A549 (cell line): ENCODE measurements around the gene CSMD2. TPM values are rescaled to one million over a fixed set of nuclear protein-coding genes. Genes with fewer than 3 reads are reported as not detected.

Experiments used
- ATAC-seq, 2 experiments: fragments of 200-7000 bp in 1 of 2; fragments of >200 bp in 1 of 2; cut with Nextera tagmentation in 1 of 2; cut with Tn5 transposase in 1 of 2; 3 replicates each; pipeline versions ENCODE4 v1.8.0 to v1.9.1; 2018 to 2020; ENCODE audit warnings: mild to moderate bottlenecking in 1 of 2, moderate library complexity in 1 of 2
- CTCF ChIA-PET: fragments of 300-600 bp; sonication (Branson Sonifier 250); formaldehyde crosslinking; extraction: SDS; loops from one replicate; lab custom pipeline; 2021; ENCODE audit warnings: antibody characterized with exemption, inconsistent platforms; lab: Yijun Ruan, JAX
- POLR2A ChIA-PET: fragments of 350-600 bp; formaldehyde crosslinking; extraction: SDS; loops from one replicate; lab custom pipeline; 2021; ENCODE audit warnings: antibody characterized with exemption, inconsistent platforms; lab: Yijun Ruan, JAX
- DNase-seq, 2 experiments: peaks; one replicate each; pipeline versions ENCODE4 v3.0.0 to v3.0.0-alpha.2; 2011 to 2016; ENCODE audit warnings: low read depth in 1 of 2, low spot score in 1 of 2
- FAIRE-seq: peaks from 2 replicates; lab custom pipeline; 2011; peaks lifted over from hg19 to GRCh38; lab: Jason Lieb, UNC
- H3K27ac ChIP-seq, 2 experiments: fragments of >200 bp; sonication (Bioruptor Twin); formaldehyde crosslinking; 3 replicates each; pipeline ENCODE4 v1.5.1; 2016 to 2017
- H3K4me1 ChIP-seq: fragments of >200 bp; sonication (Bioruptor Twin); formaldehyde crosslinking; 3 replicates; pipeline ENCODE4 v1.6.1; 2016
- H3K4me2 ChIP-seq: fragments of >200 bp; sonication (Bioruptor Twin); formaldehyde crosslinking; 3 replicates; pipeline ENCODE4 v1.6.1; 2016
- H3K4me3 ChIP-seq: fragments of >200 bp; sonication (Bioruptor Twin); formaldehyde crosslinking; 3 replicates; pipeline ENCODE4 v1.5.1; 2016
- H3K9me3 ChIP-seq: fragments of >200 bp; sonication (Bioruptor Twin); formaldehyde crosslinking; 3 replicates; pipeline ENCODE4 v1.6.1; 2016
- CEBPB ChIP-seq, 2 experiments: fragments of >200 bp in 1 of 2; sonication (Bioruptor Twin) in 1 of 2; formaldehyde crosslinking in 1 of 2; IDR thresholded peaks; 2 replicates each; pipeline ENCODE4 v1.6.1; 2012 to 2016
- CHD4 ChIP-seq: fragments of 200-600 bp; sonication (generic); IDR thresholded peaks from 2 replicates; pipeline ENCODE4 v1.6.1; 2016; ENCODE audit warnings: antibody characterized with exemption, mild to moderate bottlenecking, borderline replicate concordance
- CTCF ChIP-seq: fragments of >200 bp; sonication (Bioruptor Twin); formaldehyde crosslinking; IDR thresholded peaks from 3 replicates; pipeline ENCODE4 v1.5.1; 2016
- EHF ChIP-seq: fragments of 250-450 bp; sonication (Bioruptor Pico); IDR thresholded peaks from 2 replicates; pipeline ENCODE4 v1.5.0; 2020; ENCODE audit warnings: mild to moderate bottlenecking
- ELK1 ChIP-seq: fragments of 150-350 bp; IDR thresholded peaks from 2 replicates; pipeline ENCODE4 v1.6.1; 2014; ENCODE audit warnings: low read depth, mild to moderate bottlenecking, low read length
- EP300 ChIP-seq, 2 experiments: fragments of >200 bp; sonication (Bioruptor Twin); formaldehyde crosslinking; IDR thresholded peaks; 2 replicates in 1 of 2; 3 replicates in 1 of 2; pipeline ENCODE4 v1.6.1; 2016 to 2017
- HEYL ChIP-seq: fragments of 250-450 bp; sonication (Bioruptor Pico); IDR thresholded peaks from 2 replicates; pipeline ENCODE4 v1.8.0; 2021; ENCODE audit warnings: mild to moderate bottlenecking, moderate library complexity
- MAFK ChIP-seq: fragments of 450-650 bp; IDR thresholded peaks from 2 replicates; pipeline ENCODE4 v1.6.1; 2014; ENCODE audit not compliant: partially characterized antibody
- MAX ChIP-seq: IDR thresholded peaks from 2 replicates; pipeline ENCODE4 v1.6.1; 2012
- MAZ ChIP-seq: fragments of 150-350 bp; IDR thresholded peaks from 2 replicates; pipeline ENCODE4 v1.6.1; 2014; ENCODE audit warnings: antibody characterized with exemption, low read depth, low read length, borderline replicate concordance
- MYC ChIP-seq: IDR thresholded peaks from 2 replicates; pipeline ENCODE4 v1.6.1; 2012; ENCODE audit warnings: mild to moderate bottlenecking, inconsistent platforms, low read length, improper control_type of control experiment, borderline replicate concordance
- NPAS2 ChIP-seq: fragments of 250-450 bp; sonication (Bioruptor Pico); IDR thresholded peaks from 2 replicates; pipeline ENCODE4 v1.8.0; 2022; ENCODE audit warnings: mild to moderate bottlenecking, moderate library complexity, borderline replicate concordance
- NR3C1 ChIP-seq: fragments of >200 bp; sonication (Bioruptor Twin); formaldehyde crosslinking; IDR thresholded peaks from 3 replicates; pipeline ENCODE4 v1.6.1; 2017
- RARB ChIP-seq: fragments of 250-450 bp; sonication (Bioruptor Pico); IDR thresholded peaks from 2 replicates; pipeline ENCODE4 v1.8.0; 2021; ENCODE audit warnings: mild to moderate bottlenecking, moderate library complexity
- SREBF2 ChIP-seq: fragments of 450-650 bp; IDR thresholded peaks from 2 replicates; pipeline ENCODE4 v1.6.1; 2014; ENCODE audit warnings: mild to moderate bottlenecking, moderate library complexity
- TP53 ChIP-seq: fragments of 250-450 bp; sonication (Bioruptor Pico); IDR thresholded peaks from 2 replicates; pipeline ENCODE4 v1.5.0; 2021; ENCODE audit warnings: mild to moderate bottlenecking, moderate library complexity
- WGBS: methylation state at CpG from one replicate; pipeline ENCODE4 v1.1.6; 2017; ENCODE audit errors: missing lambda C conversion rate; 5-methylcytosine and 5-hydroxymethylcytosine counted together
- polyA plus RNA-seq, 4 experiments: library from polyadenylated mRNA; depleted of rRNA in 3 of 4; stranded (reverse); fragments of >200 nt; fragmentation: RNase III in 1 of 4; extraction: RNeasy Plus Mini Kit Qiagen cat#74134 plus additional on column Dnase treatment in 1 of 4; gene quantifications; 2 replicates in 3 of 4; 3 replicates in 1 of 4; pipeline ENCODE4 v1.2.3, GENCODE V29; 2011 to 2017

CSMD2 gene
- polyA plus RNA-seq, 2 of the 4 experiments (the other 2 are of a cell fraction) = not detected

GRCh38 chr1:33573661-33574060 is 591.4 kb downstream of the CSMD2 start:
- CTCF ChIA-PET = no interaction called here
- no peak for FAIRE-seq
- TF ChIP-seq TP53 (CRISPR knock-in tag) = no peak
- TF ChIP-seq EHF = no peak
- no peak for TF ChIP-seq CEBPB (IDR thresholded peaks at IDR 0.05)
- no peak for TF ChIP-seq HEYL
- no peak for TF ChIP-seq ELK1
- no peak for TF ChIP-seq MYC

GRCh38 chr1:33572387-33572786 is 592.6 kb downstream of the CSMD2 start:
- CTCF ChIA-PET = interaction anchor here (0.9 kb wide), 1 partner anchor 8 kb away, joined by 4 read pairs; no protein-coding TSS in a partner anchor

More at GRCh38 chr1:33573661-33574060, 591.4 kb downstream of the CSMD2 start:
- Histone ChIP-seq H3K27ac (no peak overlapping the region), H3K9me3 (no peaks in the 10 kb centered on the region), H3K4me3 (no peak overlapping the region), H3K4me2 (no peak overlapping the region), H3K4me1 (no peaks in the 10 kb centered on the region)
- DNase-seq = no peak
- WGBS = 0% methylated on average over 3 of the region's 3 CpGs
- POLR2A ChIA-PET = no interaction called here
- no peak for ATAC-seq

GRCh38 chr1:33569331-33569730 is 595.7 kb downstream of the CSMD2 start:
- TF ChIP-seq SREBF2 (no peak), RARB (CRISPR knock-in tag) (no peak), CTCF (no peak)
- CTCF ChIA-PET = no interaction called here
- 49% methylated on average over 6 of the region's 7 CpGs for WGBS

More at GRCh38 chr1:33572387-33572786, 592.6 kb downstream of the CSMD2 start:
- H3K4me1 ChIP-seq = no peaks in the 10 kb centered on the region
- ATAC-seq = no peak
- 48% methylated on average over 5 of the region's 5 CpGs for WGBS
- DNase-seq = no peak
- no peak for FAIRE-seq
- no peaks in the 10 kb centered on the region for H3K9me3 ChIP-seq
- no peak overlapping the region for H3K4me2 ChIP-seq
- POLR2A ChIA-PET = no interaction called here
- H3K4me3 ChIP-seq = no peak overlapping the region
- H3K27ac ChIP-seq = no peak overlapping the region
- no peak for TF ChIP-seq EHF
- no peak for TF ChIP-seq NR3C1
- no peak for TF ChIP-seq MAX
- TF ChIP-seq CEBPB (IDR thresholded peaks at IDR 0.05) = no peak

GRCh38 chr1:33563699-33564098 is 601.3 kb downstream of the CSMD2 start:
- ATAC-seq (no peak), FAIRE-seq (no peak), DNase-seq (no peak)
- TF ChIP-seq MAFK = no peak
- TF ChIP-seq CHD4 = no peak
- TF ChIP-seq EP300 (IDR thresholded peaks at IDR 0.05) = no peak
- no peak for TF ChIP-seq CTCF
- no peak for TF ChIP-seq NPAS2 (CRISPR knock-in tag)
- no peak for TF ChIP-seq MAZ
- ChIA-PET POLR2A (no interaction called here), CTCF (interaction anchor here (1.2 kb wide), 1 partner anchor 9 kb away, joined by 4 read pairs; no protein-coding TSS in a partner anchor)
- no peak overlapping the region for H3K27ac ChIP-seq
- no peaks in the 10 kb centered on the region for H3K4me1 ChIP-seq
- H3K4me2 ChIP-seq = no peak overlapping the region
- WGBS = 14% methylated on average over 2 of the region's 2 CpGs
- no peak overlapping the region for H3K4me3 ChIP-seq
- H3K9me3 ChIP-seq = no peaks in the 10 kb centered on the region

More at GRCh38 chr1:33569331-33569730, 595.7 kb downstream of the CSMD2 start:
- POLR2A ChIA-PET = no interaction called here
- Histone ChIP-seq H3K4me1 (no peaks in the 10 kb centered on the region), H3K4me2 (no peak overlapping the region), H3K4me3 (no peak overlapping the region), H3K9me3 (no peaks in the 10 kb centered on the region), H3K27ac (no peak overlapping the region)
- no peak for FAIRE-seq
- no peak for DNase-seq
- no peak for ATAC-seq
